OCI-LY7 (cell line): Measurements from ENCODE around the gene CBLC. TPM values are rescaled to one million over a fixed set of nuclear protein-coding genes. Genes with fewer than 3 reads are reported as not detected.
A peak's percentile ranks its signal among the peaks of the same experiment; 100 is the strongest.

Experiments used
- BruUV-seq: library from RNA; stranded (reverse); fragments of 400-500 nt; replicated peaks from 2 replicates; lab custom pipeline; 2021; lab: Mats Ljungman, UMichigan
- CTCF ChIA-PET: fragments of 300-600 bp; sonication (Branson Sonifier 250); formaldehyde crosslinking; loops from one replicate; lab custom pipeline; 2022; ENCODE audit warnings: antibody characterized with exemption; ENCODE audit not compliant: unreplicated experiment; lab: Charles Lee
- POLR2A ChIA-PET: fragments of 300-600 bp; sonication (Branson Sonifier 250); formaldehyde crosslinking; loops from one replicate; lab custom pipeline; 2022; ENCODE audit warnings: antibody characterized with exemption; lab: Charles Lee
- DNase-seq: peaks from one replicate; pipeline ENCODE4 v3.0.0-alpha.2; 2015; ENCODE audit warnings: low spot score
- H2AFZ ChIP-seq: fragments of 200-600 bp; sonication (generic), shearing (Covaris generic); 2 replicates; pipeline ENCODE4 v1.6.1; 2014; ENCODE audit warnings: mild to moderate bottlenecking, antibody characterized with exemption, low read length, moderate library complexity
- H3K27ac ChIP-seq: fragments of 200-600 bp; sonication (generic); 2 replicates; pipeline ENCODE4 v1.5.1; 2014; ENCODE audit warnings: mixed run types, low read depth, mild to moderate bottlenecking, moderate library complexity, low read length, inconsistent platforms; ENCODE audit not compliant: poor library complexity, severe bottlenecking
- H3K36me3 ChIP-seq: fragments of 200-600 bp; sonication (generic); 2 replicates; pipeline ENCODE4 v1.6.1; 2014; ENCODE audit warnings: mild to moderate bottlenecking, antibody characterized with exemption, low read length, moderate library complexity, mixed read lengths; ENCODE audit not compliant: insufficient read depth
- H3K4me1 ChIP-seq: fragments of 200-600 bp; sonication (generic); 2 replicates; pipeline ENCODE4 v1.5.1; 2014; ENCODE audit warnings: mild to moderate bottlenecking, low read length; ENCODE audit not compliant: insufficient read depth, poor library complexity, severe bottlenecking
- H3K4me2 ChIP-seq: fragments of 200-600 bp; sonication (generic); 2 replicates; pipeline ENCODE4 v1.6.1; 2014; ENCODE audit warnings: mild to moderate bottlenecking, low read length
- H3K4me3 ChIP-seq: fragments of 200-600 bp; sonication (generic); 2 replicates; pipeline ENCODE4 v1.5.1; 2014; ENCODE audit warnings: mild to moderate bottlenecking, low read depth, low read length; ENCODE audit not compliant: poor library complexity, severe bottlenecking
- H3K79me2 ChIP-seq: fragments of 200-600 bp; sonication (generic); 2 replicates; pipeline ENCODE4 v1.6.1; 2016; ENCODE audit warnings: low read depth, mild to moderate bottlenecking, low read length, moderate library complexity, mixed read lengths; ENCODE audit not compliant: insufficient read depth
- H3K9me2 ChIP-seq: fragments of 200-600 bp; sonication (generic); 2 replicates; pipeline ENCODE4 v1.6.1; 2016; ENCODE audit warnings: mild to moderate bottlenecking, low read length, mixed read lengths; ENCODE audit not compliant: insufficient read depth
- H3K9me3 ChIP-seq: fragments of 200-600 bp; sonication (generic); 2 replicates; pipeline ENCODE4 v1.6.1; 2014; ENCODE audit warnings: mild to moderate bottlenecking, mixed run types, low read length, mixed read lengths
- H4K20me1 ChIP-seq: fragments of 200-600 bp; sonication (generic); 2 replicates; pipeline ENCODE4 v1.6.1; 2014; ENCODE audit warnings: mild to moderate bottlenecking, antibody characterized with exemption, low read length, moderate library complexity, mixed read lengths; ENCODE audit not compliant: insufficient read depth
- CTCF ChIP-seq: fragments of 200-600 bp; sonication (generic); conservative IDR thresholded peaks from 2 replicates; pipeline ENCODE4 v1.5.1; 2014; ENCODE audit warnings: mild to moderate bottlenecking, antibody characterized with exemption, low read length, moderate library complexity, mixed read lengths
- EZH2phosphoT487 ChIP-seq: fragments of 200-600 bp; sonication (generic); IDR thresholded peaks from 2 replicates; pipeline ENCODE4 v1.6.1; 2018; ENCODE audit warnings: low read depth, borderline replicate concordance, mild to moderate bottlenecking, mixed run types, antibody characterized with exemption, low read length, moderate library complexity, mixed read lengths
- intact Hi-C: fragments of 100-400 bp; cut with micrococcal nuclease; formaldehyde crosslinking; loops from one replicate; pipeline ENCODE4 v1.10.0; 2022; ENCODE audit not compliant: unreplicated experiment
- total RNA-seq, 2 experiments: library from RNA; depleted of rRNA in 1 of 2; stranded (reverse); fragments of >200 nt in 1 of 2; shearing (Covaris generic) in 1 of 2; gene quantifications; 2 replicates each; pipeline ENCODE4 v1.2.3, GENCODE V29; 2014 to 2022

Gene CBLC
- total RNA-seq, 2 experiments from 2014 or later, result not detected

DNA sequence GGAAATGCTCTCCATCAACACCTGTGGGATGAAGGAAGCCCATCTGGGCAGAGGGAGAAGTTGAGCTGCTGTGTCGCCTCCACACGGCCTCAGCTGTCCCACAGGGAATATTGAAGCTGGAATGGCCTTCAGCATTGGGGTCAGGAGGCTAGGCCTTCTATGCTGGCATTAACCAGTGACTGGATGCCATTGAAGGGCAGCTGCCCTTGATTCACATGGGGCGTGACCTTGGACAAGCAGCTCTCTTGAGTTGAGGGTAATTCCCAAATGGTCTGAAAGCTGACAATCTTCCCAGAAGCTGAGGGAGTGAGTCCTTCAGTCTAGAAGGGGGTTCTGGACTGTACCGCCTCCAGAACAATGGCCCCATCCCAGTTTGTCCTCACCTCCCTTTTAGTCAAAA is 22.5 kb upstream of the CBLC start:
- H3K4me1 ChIP-seq, result peaks cover 53% of the 10 kb centered on the region
- H4K20me1 ChIP-seq, result no peaks in the 10 kb centered on the region
- H3K36me3 ChIP-seq, result peaks cover 77% of the 10 kb centered on the region
- CTCF ChIA-PET, result interaction anchor here (0.9 kb wide), 1 partner anchor 91 kb away, joined by 3 read pairs; the partner anchor contains the start of gene NECTIN2
- no peaks in the 10 kb centered on the region for H3K9me3 ChIP-seq
- peak overlapping the region; percentile 84 for H3K4me3 ChIP-seq
- intact Hi-C loops, result loop anchor here (10.0 kb wide), 1 partner anchor 250 kb away; the partner anchor contains the start of gene RELB
- TF ChIP-seq CTCF (no peak), EZH2phosphoT487 (no peak)
- no peak overlapping the region for H2AFZ ChIP-seq
- peaks cover 31% of the 10 kb centered on the region; the same call in 1 of the 2 replicates for H3K79me2 ChIP-seq
- no peak for DNase-seq
- POLR2A ChIA-PET, result no interaction called here
- peak overlapping the region; percentile 79 for H3K4me2 ChIP-seq
- H3K9me2 ChIP-seq, result no peaks in the 10 kb centered on the region
- peak overlapping the region; percentile 95 for H3K27ac ChIP-seq
- no TSS peak for BruUV-seq

- DNase-seq, result no peak
- Histone ChIP-seq H2AFZ (no peak overlapping the region), H3K9me3 (no peaks in the 10 kb centered on the region), H3K4me2 (no peak overlapping the region), H3K4me3 (no peak overlapping the region), H3K79me2 (peaks cover 22% of the 10 kb centered on the region; the same call in 1 of the 2 replicates), H3K9me2 (no peaks in the 10 kb centered on the region), H3K27ac (peak overlapping the region; percentile 95), H4K20me1 (no peaks in the 10 kb centered on the region), H3K36me3 (peaks cover 79% of the 10 kb centered on the region), H3K4me1 (peaks cover 44% of the 10 kb centered on the region)
- intact Hi-C loops, result loop anchor here (10.0 kb wide), 1 partner anchor 249 kb away; the partner anchor contains the start of gene RELB
- ChIA-PET POLR2A (no interaction called here), CTCF (no interaction called here)
- TF ChIP-seq CTCF, result no peak
- TF ChIP-seq EZH2phosphoT487, result no peak
- no TSS peak for BruUV-seq
Observed at GRCh38 chr19:44756089-44756562, 21.6 kb upstream of the CBLC start.

- no peak for DNase-seq
- H3K9me3 ChIP-seq, result no peaks in the 10 kb centered on the region
- H3K4me1 ChIP-seq, result peaks cover 33% of the 10 kb centered on the region
- H3K9me2 ChIP-seq, result no peaks in the 10 kb centered on the region
- H3K79me2 ChIP-seq, result peaks cover 19% of the 10 kb centered on the region; the same call in 1 of the 2 replicates
- no peak overlapping the region for H3K4me3 ChIP-seq
- POLR2A ChIA-PET, result no interaction called here
- intact Hi-C loops, result loop anchor here (10.0 kb wide), 1 partner anchor 248 kb away; the partner anchor contains the start of gene RELB
- CTCF ChIA-PET, result no interaction called here
- no peak overlapping the region for H3K4me2 ChIP-seq
- no peak for TF ChIP-seq EZH2phosphoT487
- no peak for TF ChIP-seq CTCF
- no peaks in the 10 kb centered on the region for H4K20me1 ChIP-seq
- no peak overlapping the region for H2AFZ ChIP-seq
- no TSS peak for BruUV-seq
- peaks cover 77% of the 10 kb centered on the region for H3K36me3 ChIP-seq
- no peak overlapping the region for H3K27ac ChIP-seq
Observed at GRCh38 chr19:44757057-44757734, 20.5 kb upstream of the CBLC start.
